Activated CD8-positive, alpha-beta memory T cell treated with anti-CD3 and anti-CD28 coated beads, Interleukin-2, amount 50 U/mL, for 24 hours (primary cell): ENCODE results near the gene FHIT.
"Not testable (repeated sequence)": the region's sequence is repeated elsewhere in the genome, so short reads cannot be mapped to it uniquely, and the experiment has no call there.

Experiments used
- DNase-seq: peaks from one replicate; pipeline ENCODE4 v3.0.0-alpha.2; 2020; ENCODE audit errors: extremely low read depth

FHIT gene

GRCh38 chr3:61057464-61057863 lies 193.8 kb downstream of the FHIT start:
- DNase-seq = no peak

- DNase-seq = no peak
These were observed 195.8 kb downstream of the FHIT start for GRCh38 chr3:61055447-61055846.

GRCh38 chr3:61053781-61054496 lies 197.3 kb downstream of the FHIT start:
- DNase-seq = no peak

GRCh38 chr3:61052851-61053250 lies 198.4 kb downstream of the FHIT start:
- no peak for DNase-seq

GRCh38 chr3:61051666-61052065 lies 199.6 kb downstream of the FHIT start:
- DNase-seq = no peak

GRCh38 chr3:61045169-61045568 lies 206.1 kb downstream of the FHIT start:
- DNase-seq = not testable (repeated sequence)

- no peak for DNase-seq
These were observed 208.1 kb downstream of the FHIT start for GRCh38 chr3:61043156-61043555.

- no peak for DNase-seq
These were observed 210.6 kb downstream of the FHIT start for GRCh38 chr3:61040618-61041017.

- DNase-seq = no peak
These were observed 215.7 kb downstream of the FHIT start for GRCh38 chr3:61035573-61035972.

- DNase-seq = no peak
These were observed 218.3 kb downstream of the FHIT start for GRCh38 chr3:61032991-61033390.

- no peak for DNase-seq
These were observed 219.7 kb downstream of the FHIT start for GRCh38 chr3:61031503-61031902.

- DNase-seq = no peak
These were observed 220.7 kb downstream of the FHIT start for GRCh38 chr3:61030469-61031035.

- DNase-seq = no peak
These were observed 222.1 kb downstream of the FHIT start for GRCh38 chr3:61029194-61029593.

GRCh38 chr3:61018807-61019206 lies 232.4 kb downstream of the FHIT start:
- no peak for DNase-seq

GRCh38 chr3:61017028-61017427 lies 234.2 kb downstream of the FHIT start:
- not testable (repeated sequence) for DNase-seq

- no peak for DNase-seq
These were observed 235.4 kb downstream of the FHIT start for GRCh38 chr3:61015859-61016258.

- DNase-seq = no peak
These were observed 235.8 kb downstream of the FHIT start for GRCh38 chr3:61015408-61015807.

GRCh38 chr3:61008998-61009380 lies 242.3 kb downstream of the FHIT start:
- DNase-seq = no peak

- DNase-seq = no peak
These were observed 242.9 kb downstream of the FHIT start for GRCh38 chr3:61008153-61008997.

GRCh38 chr3:61005591-61005990 lies 245.7 kb downstream of the FHIT start:
- DNase-seq = no peak

- no peak for DNase-seq
These were observed 252.4 kb downstream of the FHIT start for GRCh38 chr3:60998858-60999257.

- DNase-seq = no peak
These were observed 258.9 kb downstream of the FHIT start for GRCh38 chr3:60992395-60992794.

- DNase-seq = no peak
These were observed 260.9 kb downstream of the FHIT start for GRCh38 chr3:60990442-60990730.
